SK-N-SH treated with all-trans-retinoic acid at 6 μM for 48 hours (cell line): ENCODE results near the gene FBXO31.

Experiments
- ATAC-seq: fragments of 200-7000 bp; cut with Tn5 transposase; 3 replicates; pipeline ENCODE4 v1.9.1; 2020; ENCODE audit warnings: mild to moderate bottlenecking, moderate library complexity
- ARNTL ChIP-seq: fragments of 450-650 bp; formaldehyde crosslinking; IDR thresholded peaks from 2 replicates; pipeline ENCODE4 v1.5.0; 2020; ENCODE audit warnings: low read depth, mild to moderate bottlenecking, moderate library complexity, borderline replicate concordance
- BACH2 ChIP-seq: fragments of 250-450 bp; sonication (Bioruptor Pico); IDR thresholded peaks from 2 replicates; pipeline ENCODE4 v1.9.0; 2021; ENCODE audit warnings: mild to moderate bottlenecking, borderline replicate concordance
- CSDC2 ChIP-seq: fragments of 250-450 bp; sonication (Bioruptor Pico); IDR thresholded peaks from 2 replicates; pipeline ENCODE4 v1.5.0; 2020; ENCODE audit warnings: mild to moderate bottlenecking, moderate library complexity
- ESRRG ChIP-seq: fragments of 250-450 bp; sonication (Bioruptor Pico); IDR thresholded peaks from 2 replicates; pipeline ENCODE4 v1.6.1; 2021; ENCODE audit warnings: mild to moderate bottlenecking
- GLIS3 ChIP-seq: fragments of 250-450 bp; sonication (Bioruptor Pico); IDR thresholded peaks from 2 replicates; pipeline ENCODE4 v1.5.0; 2020; ENCODE audit warnings: mild to moderate bottlenecking, moderate library complexity
- ISL1 ChIP-seq: fragments of 250-450 bp; sonication (Bioruptor Pico); IDR thresholded peaks from 2 replicates; pipeline ENCODE4 v2.1.2; 2022; ENCODE audit warnings: mild to moderate bottlenecking, moderate library complexity
- OSR1 ChIP-seq: fragments of 250-450 bp; sonication (Bioruptor Pico); IDR thresholded peaks from 2 replicates; pipeline ENCODE4 v1.8.0; 2022; ENCODE audit warnings: moderate library complexity, mild to moderate bottlenecking, inconsistent platforms
- PATZ1 ChIP-seq: fragments of 250-450 bp; sonication (Bioruptor Pico); IDR thresholded peaks from 2 replicates; pipeline ENCODE4 v1.8.0; 2020; ENCODE audit warnings: mild to moderate bottlenecking, moderate library complexity, borderline replicate concordance
- POU6F1 ChIP-seq: fragments of 250-450 bp; sonication (Bioruptor Pico); IDR thresholded peaks from 2 replicates; pipeline ENCODE4 v1.8.0; 2021; ENCODE audit warnings: low read depth, mild to moderate bottlenecking, moderate library complexity, borderline replicate concordance
- PPARA ChIP-seq: fragments of 250-450 bp; sonication (Bioruptor Pico); IDR thresholded peaks from 2 replicates; pipeline ENCODE4 v1.5.0; 2020; ENCODE audit warnings: mild to moderate bottlenecking, borderline replicate concordance
- SNAI2 ChIP-seq: fragments of 250-450 bp; sonication (Bioruptor Pico); IDR thresholded peaks from 2 replicates; pipeline ENCODE4 v1.5.0; 2020; ENCODE audit warnings: mild to moderate bottlenecking, moderate library complexity
- TOX ChIP-seq: fragments of 250-450 bp; sonication (Bioruptor Pico); IDR thresholded peaks from 2 replicates; pipeline ENCODE4 v1.8.0; 2021; ENCODE audit warnings: mild to moderate bottlenecking, moderate library complexity, borderline replicate concordance
- ZC3H10 ChIP-seq: fragments of 250-450 bp; sonication (Bioruptor Pico); IDR thresholded peaks from 2 replicates; pipeline ENCODE4 v1.5.1; 2021; ENCODE audit warnings: mild to moderate bottlenecking, moderate library complexity
- ZFP3 ChIP-seq: fragments of 250-450 bp; sonication (Bioruptor Pico); IDR thresholded peaks from 2 replicates; pipeline ENCODE4 v1.5.0; 2020; ENCODE audit warnings: mild to moderate bottlenecking, moderate library complexity
- ZFP30 ChIP-seq: fragments of 450-650 bp; formaldehyde crosslinking; IDR thresholded peaks from 2 replicates; pipeline ENCODE4 v1.5.0; 2022; ENCODE audit warnings: mild to moderate bottlenecking, moderate library complexity
- ZNF565 ChIP-seq: fragments of 450-650 bp; formaldehyde crosslinking; conservative IDR thresholded peaks from 2 replicates; pipeline ENCODE4 v1.5.0; 2020; ENCODE audit warnings: low read depth, mild to moderate bottlenecking, moderate library complexity
- ZNF70 ChIP-seq: fragments of 450-650 bp; formaldehyde crosslinking; IDR thresholded peaks from 2 replicates; pipeline ENCODE4 v1.5.0; 2020; ENCODE audit warnings: mild to moderate bottlenecking, moderate library complexity
- TF ChIP-seq, protein P1 (sequence below): fragments of 250-450 bp; sonication (Bioruptor Pico); IDR thresholded peaks from 2 replicates; pipeline ENCODE4 v1.5.0; 2020; ENCODE audit warnings: mild to moderate bottlenecking, moderate library complexity
- TF ChIP-seq, protein P2 (sequence below): fragments of 250-450 bp; sonication (Bioruptor Pico); IDR thresholded peaks from 2 replicates; pipeline ENCODE4 v1.5.1; 2020; ENCODE audit warnings: low read depth, mild to moderate bottlenecking, moderate library complexity
- TF ChIP-seq, protein P3 (sequence below): fragments of 250-450 bp; sonication (Bioruptor Pico); IDR thresholded peaks from 2 replicates; pipeline ENCODE4 v1.5.1; 2021; ENCODE audit warnings: mild to moderate bottlenecking, moderate library complexity

Gene FBXO31

DNA sequence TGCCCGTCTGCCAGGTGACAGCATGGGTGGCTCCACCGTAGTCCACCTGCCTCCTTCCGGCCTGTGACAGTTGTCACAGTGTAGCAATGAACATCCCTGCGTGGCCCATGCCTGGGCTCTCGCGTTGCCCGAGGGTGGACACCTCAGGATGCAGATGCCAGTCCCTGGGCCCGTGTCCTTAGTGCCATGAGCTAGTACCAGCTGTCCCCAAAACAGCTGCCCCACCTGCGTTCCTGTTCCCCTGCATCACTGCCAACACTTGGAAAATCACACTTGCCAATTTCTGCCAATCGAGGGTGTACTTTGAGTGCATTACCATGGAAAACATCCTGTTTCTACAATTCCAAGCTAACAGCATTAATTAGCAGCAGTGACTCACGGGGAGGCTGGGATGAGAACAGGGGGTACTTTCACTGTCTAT lies 57.4 kb downstream of the FBXO31 start (continued):
- TF ChIP-seq, protein P1, sequence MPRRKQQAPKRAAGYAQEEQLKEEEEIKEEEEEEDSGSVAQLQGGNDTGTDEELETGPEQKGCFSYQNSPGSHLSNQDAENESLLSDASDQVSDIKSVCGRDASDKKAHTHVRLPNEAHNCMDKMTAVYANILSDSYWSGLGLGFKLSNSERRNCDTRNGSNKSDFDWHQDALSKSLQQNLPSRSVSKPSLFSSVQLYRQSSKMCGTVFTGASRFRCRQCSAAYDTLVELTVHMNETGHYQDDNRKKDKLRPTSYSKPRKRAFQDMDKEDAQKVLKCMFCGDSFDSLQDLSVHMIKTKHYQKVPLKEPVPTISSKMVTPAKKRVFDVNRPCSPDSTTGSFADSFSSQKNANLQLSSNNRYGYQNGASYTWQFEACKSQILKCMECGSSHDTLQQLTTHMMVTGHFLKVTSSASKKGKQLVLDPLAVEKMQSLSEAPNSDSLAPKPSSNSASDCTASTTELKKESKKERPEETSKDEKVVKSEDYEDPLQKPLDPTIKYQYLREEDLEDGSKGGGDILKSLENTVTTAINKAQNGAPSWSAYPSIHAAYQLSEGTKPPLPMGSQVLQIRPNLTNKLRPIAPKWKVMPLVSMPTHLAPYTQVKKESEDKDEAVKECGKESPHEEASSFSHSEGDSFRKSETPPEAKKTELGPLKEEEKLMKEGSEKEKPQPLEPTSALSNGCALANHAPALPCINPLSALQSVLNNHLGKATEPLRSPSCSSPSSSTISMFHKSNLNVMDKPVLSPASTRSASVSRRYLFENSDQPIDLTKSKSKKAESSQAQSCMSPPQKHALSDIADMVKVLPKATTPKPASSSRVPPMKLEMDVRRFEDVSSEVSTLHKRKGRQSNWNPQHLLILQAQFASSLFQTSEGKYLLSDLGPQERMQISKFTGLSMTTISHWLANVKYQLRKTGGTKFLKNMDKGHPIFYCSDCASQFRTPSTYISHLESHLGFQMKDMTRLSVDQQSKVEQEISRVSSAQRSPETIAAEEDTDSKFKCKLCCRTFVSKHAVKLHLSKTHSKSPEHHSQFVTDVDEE (CRISPR knock-in tag): no peak
- TF ChIP-seq ARNTL (CRISPR knock-in tag) (no peak), ZNF70 (CRISPR knock-in tag) (no peak)
- TF ChIP-seq, protein P2, sequence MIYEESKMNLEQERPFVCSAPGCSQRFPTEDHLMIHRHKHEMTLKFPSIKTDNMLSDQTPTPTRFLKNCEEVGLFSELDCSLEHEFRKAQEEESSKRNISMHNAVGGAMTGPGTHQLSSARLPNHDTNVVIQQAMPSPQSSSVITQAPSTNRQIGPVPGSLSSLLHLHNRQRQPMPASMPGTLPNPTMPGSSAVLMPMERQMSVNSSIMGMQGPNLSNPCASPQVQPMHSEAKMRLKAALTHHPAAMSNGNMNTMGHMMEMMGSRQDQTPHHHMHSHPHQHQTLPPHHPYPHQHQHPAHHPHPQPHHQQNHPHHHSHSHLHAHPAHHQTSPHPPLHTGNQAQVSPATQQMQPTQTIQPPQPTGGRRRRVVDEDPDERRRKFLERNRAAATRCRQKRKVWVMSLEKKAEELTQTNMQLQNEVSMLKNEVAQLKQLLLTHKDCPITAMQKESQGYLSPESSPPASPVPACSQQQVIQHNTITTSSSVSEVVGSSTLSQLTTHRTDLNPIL (CRISPR knock-in tag): no peak
- TF ChIP-seq, protein P3, sequence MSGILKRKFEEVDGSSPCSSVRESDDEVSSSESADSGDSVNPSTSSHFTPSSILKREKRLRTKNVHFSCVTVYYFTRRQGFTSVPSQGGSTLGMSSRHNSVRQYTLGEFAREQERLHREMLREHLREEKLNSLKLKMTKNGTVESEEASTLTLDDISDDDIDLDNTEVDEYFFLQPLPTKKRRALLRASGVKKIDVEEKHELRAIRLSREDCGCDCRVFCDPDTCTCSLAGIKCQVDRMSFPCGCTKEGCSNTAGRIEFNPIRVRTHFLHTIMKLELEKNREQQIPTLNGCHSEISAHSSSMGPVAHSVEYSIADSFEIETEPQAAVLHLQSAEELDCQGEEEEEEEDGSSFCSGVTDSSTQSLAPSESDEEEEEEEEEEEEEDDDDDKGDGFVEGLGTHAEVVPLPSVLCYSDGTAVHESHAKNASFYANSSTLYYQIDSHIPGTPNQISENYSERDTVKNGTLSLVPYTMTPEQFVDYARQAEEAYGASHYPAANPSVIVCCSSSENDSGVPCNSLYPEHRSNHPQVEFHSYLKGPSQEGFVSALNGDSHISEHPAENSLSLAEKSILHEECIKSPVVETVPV: no peak

- no peak for ATAC-seq
Observed at GRCh38 chr16:87325423-87325858, 58.1 kb downstream of the FBXO31 start.

DNA sequence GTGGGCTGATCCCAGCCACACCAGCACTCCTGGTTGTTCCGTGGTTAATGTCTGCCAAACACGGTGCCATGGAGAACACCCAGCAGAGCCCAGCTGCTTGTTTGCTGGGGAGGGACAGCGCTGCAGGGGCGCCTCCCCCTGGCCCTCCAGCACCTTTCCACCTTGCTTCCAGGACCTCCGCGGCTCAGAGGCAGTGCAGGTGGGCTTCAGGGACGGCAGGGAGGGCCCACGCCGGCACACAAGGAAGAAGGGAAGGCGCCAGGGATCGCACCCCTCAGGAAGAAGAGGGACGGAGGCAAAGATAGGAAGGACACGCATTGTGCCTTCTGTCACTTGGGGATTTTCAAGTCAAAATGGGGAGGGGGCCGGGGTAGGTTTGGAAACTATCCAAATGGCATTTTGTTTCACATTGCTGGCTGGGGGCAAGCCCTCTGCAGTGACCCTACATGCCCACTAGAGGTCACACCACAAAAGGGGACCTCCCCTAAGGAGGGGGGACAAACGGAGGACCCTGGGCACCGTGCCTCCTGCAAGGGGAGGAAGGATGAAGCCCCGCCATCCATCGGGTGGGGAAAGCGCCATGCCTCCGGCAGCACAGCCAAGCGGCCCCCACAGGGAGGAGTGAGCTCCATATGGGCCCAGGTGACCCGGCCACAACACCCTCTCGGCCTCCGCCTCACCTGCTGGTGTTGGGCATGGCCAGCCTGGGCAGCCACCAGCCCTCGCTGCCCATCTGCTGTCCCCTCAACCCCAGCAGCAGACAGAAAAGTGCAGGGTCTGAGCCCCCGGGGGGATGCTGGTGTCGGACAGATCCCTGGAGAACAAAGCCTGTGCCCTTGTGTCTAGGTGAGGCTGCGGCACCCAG lies 58.9 kb downstream of the FBXO31 start:
- no peak for TF ChIP-seq TOX (CRISPR knock-in tag)
- no peak for TF ChIP-seq ZFP3 (CRISPR knock-in tag)
- TF ChIP-seq OSR1: no peak
- TF ChIP-seq ESRRG (CRISPR knock-in tag): no peak
- TF ChIP-seq, protein P2 (CRISPR knock-in tag): no peak
- no peak for TF ChIP-seq ZFP30
- TF ChIP-seq PATZ1 (CRISPR knock-in tag): no peak
- no peak for TF ChIP-seq ISL1 (CRISPR knock-in tag)
- TF ChIP-seq POU6F1 (CRISPR knock-in tag): no peak
- TF ChIP-seq, protein P1 (CRISPR knock-in tag): no peak
- no peak for TF ChIP-seq GLIS3 (CRISPR knock-in tag)
- TF ChIP-seq PPARA (CRISPR knock-in tag): no peak
- ATAC-seq: peak; percentile 82

More at GRCh38 chr16:87325423-87325858, 58.1 kb downstream of the FBXO31 start:
- TF ChIP-seq SNAI2 (CRISPR knock-in tag) (no peak), ZFP30 (no peak), ESRRG (CRISPR knock-in tag) (no peak), BACH2 (no peak), CSDC2 (CRISPR knock-in tag) (no peak), ISL1 (CRISPR knock-in tag) (no peak), ARNTL (CRISPR knock-in tag) (no peak), ZC3H10 (no peak), ZNF565 (CRISPR knock-in tag) (no peak), GLIS3 (CRISPR knock-in tag) (no peak), OSR1 (no peak)
